BLaER1 treated with 17β-estradiol and CSF1 and Interleukin-3, amounts not matched to agents 10 nM and 100 nM (cell line): ENCODE measurements around the gene RABGEF1.
A peak's percentile ranks its signal among the peaks of the same experiment; 100 is the strongest.
"Not testable (repeated sequence)": the region's sequence is repeated elsewhere in the genome, so short reads cannot be mapped to it uniquely, and the experiment has no call there.

Source experiments
- H3K27ac ChIP-seq, 11 experiments: shearing (Covaris generic); formaldehyde crosslinking; 2 replicates each; pipeline ENCODE4 v1.8.1; 2022
- H3K27me3 ChIP-seq, 11 experiments: shearing (Covaris generic); formaldehyde crosslinking; 2 replicates each; pipeline ENCODE4 v1.8.1; 2022
- H3K36me3 ChIP-seq, 11 experiments: shearing (Covaris generic); formaldehyde crosslinking; 2 replicates each; pipeline ENCODE4 v1.8.1; 2022
- H3K4me1 ChIP-seq, 10 experiments: shearing (Covaris generic); formaldehyde crosslinking; 2 replicates each; pipeline ENCODE4 v1.8.1; 2022
- H3K4me2 ChIP-seq, 11 experiments: shearing (Covaris generic); formaldehyde crosslinking; 2 replicates each; pipeline ENCODE4 v1.8.1; 2022
- H3K4me3 ChIP-seq, 10 experiments: shearing (Covaris generic); formaldehyde crosslinking; 2 replicates each; pipeline ENCODE4 v1.8.1; 2022
- H3K9ac ChIP-seq, 11 experiments: shearing (Covaris generic); formaldehyde crosslinking; 2 replicates each; pipeline ENCODE4 v1.8.1; 2022
- H3K9me3 ChIP-seq, 11 experiments: shearing (Covaris generic); formaldehyde crosslinking; replicated peaks in 1 of 11; 2 replicates each; pipeline ENCODE4 v1.8.1; 2022
- H4K20me1 ChIP-seq, 11 experiments: shearing (Covaris generic); formaldehyde crosslinking; 2 replicates each; pipeline ENCODE4 v1.8.1; 2022
- Cebpa-rat ChIP-seq, 11 experiments: shearing (Covaris generic); IDR thresholded peaks; 2 replicates each; pipeline ENCODE4 v1.8.1; 2022

The RABGEF1 gene

DNA sequence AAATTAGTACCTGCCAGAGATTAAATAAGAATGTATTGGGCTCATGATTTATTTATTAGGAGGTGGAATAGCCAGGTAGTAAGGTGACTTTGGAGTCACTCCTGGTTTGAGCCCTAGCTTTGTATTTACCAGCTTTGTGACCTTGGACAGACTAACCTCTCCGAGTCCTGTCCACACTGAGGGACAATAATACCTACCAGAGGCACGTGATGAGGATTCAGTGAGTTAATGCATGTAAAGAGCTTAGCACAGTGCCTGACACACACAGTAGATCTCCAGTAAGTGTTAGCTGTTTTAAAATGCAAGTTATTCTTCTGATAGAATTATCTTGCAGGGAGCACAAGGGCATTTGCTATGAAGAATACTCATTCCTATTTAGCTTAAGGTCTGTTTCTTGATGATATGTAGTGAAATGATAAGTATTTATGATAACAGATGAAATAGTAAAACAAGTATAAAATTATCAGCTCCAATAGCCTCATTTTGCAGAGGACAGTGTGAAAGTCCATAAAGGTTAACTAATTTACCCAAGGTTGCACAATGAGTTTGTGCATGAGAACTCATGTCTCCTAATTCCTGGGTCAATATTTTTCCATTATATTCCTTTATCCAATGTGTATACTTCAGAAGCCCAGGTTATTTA is 36.4 kb downstream of the RABGEF1 start:
- peaks cover 0 to 69% (median 9%) of the 10 kb centered on the region in 11 experiments; a peak in 12 of 22 replicates for H4K20me1 ChIP-seq
- no peak overlapping the region for H3K4me3 ChIP-seq
- H3K9me3 ChIP-seq: no peaks in the 10 kb centered on the region
- no peak for TF ChIP-seq Cebpa-rat (IDR thresholded peaks at IDR 0.05)
- no peak overlapping the region for H3K27ac ChIP-seq
- no peak overlapping the region for H3K4me2 ChIP-seq
- H3K9ac ChIP-seq: no peak overlapping the region
- peaks cover 90 to 100% (median 99%) of the 10 kb centered on the region in 11 experiments for H3K36me3 ChIP-seq
- peaks cover 0 to 15% (median 2%) of the 10 kb centered on the region in 10 experiments; a peak in 8 of 20 replicates for H3K4me1 ChIP-seq
- H3K27me3 ChIP-seq: no peaks in the 10 kb centered on the region

DNA sequence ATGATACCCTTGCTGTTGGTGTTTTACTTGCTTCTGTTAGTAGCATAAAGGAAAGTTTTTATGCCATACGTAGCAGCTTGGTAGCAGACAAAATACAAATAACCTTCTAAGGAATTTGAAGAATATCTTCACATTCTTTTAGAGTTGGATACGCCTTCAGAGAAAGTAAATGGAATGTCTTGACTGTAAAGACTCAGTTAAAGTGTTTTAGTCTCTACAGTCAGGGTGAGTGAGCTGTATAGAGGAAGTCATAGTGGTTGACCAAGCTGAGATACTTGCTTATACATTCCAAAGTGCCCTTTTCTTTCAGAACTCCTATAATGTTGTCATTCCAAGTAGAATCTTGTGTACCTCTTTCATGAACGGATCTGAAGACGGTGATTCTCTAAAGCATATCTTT is 37.7 kb downstream of the RABGEF1 start:
- Histone ChIP-seq H3K36me3 (peaks cover 88 to 100% (median 96%) of the 10 kb centered on the region in 11 experiments), H3K4me2 (no peak overlapping the region), H3K27ac (no peak overlapping the region), H3K27me3 (no peaks in the 10 kb centered on the region), H3K9me3 (no peaks in the 10 kb centered on the region), H3K9ac (no peak overlapping the region), H4K20me1 (peaks cover 0 to 57% (median 9%) of the 10 kb centered on the region in 11 experiments; a peak in 10 of 22 replicates), H3K4me1 (peaks cover 0 to 15% (median 2%) of the 10 kb centered on the region in 10 experiments; a peak in 8 of 20 replicates), H3K4me3 (no peak overlapping the region)
- TF ChIP-seq Cebpa-rat (IDR thresholded peaks at IDR 0.05): no peak

DNA sequence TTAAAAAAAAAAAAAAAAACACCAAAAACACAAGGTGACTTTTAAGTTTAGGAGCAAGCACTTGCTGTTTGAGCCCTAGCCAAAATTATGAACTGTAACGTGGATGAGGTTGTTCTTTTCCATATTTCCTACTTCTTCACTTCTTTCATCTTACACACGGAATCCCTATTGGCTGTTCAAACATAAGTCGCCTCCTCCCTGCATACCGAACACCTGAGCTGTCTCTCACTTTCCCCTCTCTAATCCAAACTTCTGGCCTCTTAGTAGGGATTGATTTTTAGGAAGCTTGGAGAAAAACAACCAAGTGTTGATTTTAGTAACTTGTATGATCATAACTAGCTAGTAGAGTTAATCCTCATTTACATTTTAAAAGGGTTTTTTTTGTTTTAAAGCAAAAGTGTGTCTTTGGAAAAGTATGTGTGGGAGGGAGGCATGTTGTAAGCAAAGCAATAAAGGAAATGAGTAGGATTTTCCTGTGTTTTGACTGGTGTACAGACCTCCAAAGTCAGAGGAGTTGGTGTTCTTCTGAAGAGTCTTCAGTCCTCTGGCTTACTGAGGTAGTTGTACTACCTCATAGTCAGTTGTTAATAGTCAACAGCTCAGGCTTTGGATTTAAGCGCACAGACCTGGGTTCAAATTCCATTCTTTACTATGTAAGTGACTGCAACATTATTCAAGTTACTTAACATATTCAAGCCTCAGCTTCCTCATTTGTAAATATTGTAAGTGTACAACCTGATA is 39.3 kb downstream of the RABGEF1 start:
- no peak overlapping the region for H3K27ac ChIP-seq
- H3K4me3 ChIP-seq: no peak overlapping the region

DNA sequence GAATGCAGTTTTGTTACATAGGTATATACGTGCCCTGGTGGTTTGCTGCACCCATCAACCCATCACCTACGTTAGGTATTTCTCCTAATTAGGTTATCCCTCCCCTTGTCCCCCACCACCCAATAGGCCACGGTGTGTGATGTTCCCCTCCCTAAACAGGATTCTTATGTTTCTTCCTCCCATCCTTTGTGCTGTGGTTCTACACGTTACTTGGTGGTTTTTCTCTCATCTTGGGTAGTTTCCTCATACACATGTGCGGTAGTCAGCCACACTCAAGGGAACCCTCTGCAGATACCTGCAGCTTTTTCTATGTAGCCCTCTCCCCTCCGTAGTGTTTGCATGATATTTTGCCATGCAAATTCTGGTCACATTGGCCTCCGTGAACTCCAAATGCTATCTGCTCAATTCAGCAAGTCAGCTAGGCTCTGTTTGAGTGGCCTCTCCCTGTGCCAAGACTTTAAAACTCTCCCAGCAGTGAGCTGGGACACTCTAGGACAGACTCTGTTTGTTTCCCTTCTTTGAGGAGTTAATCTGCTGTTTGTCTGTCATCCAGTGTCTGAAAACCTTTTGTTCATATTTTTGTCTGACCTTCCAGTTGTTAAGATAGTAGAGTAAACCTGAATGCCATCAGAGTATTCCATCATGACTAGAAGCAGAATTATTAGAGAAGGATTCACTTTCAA is 41.0 kb downstream of the RABGEF1 start:
- Histone ChIP-seq H3K9me3 (no peaks in the 10 kb centered on the region), H3K4me2 (no peak overlapping the region), H3K27ac (no peak overlapping the region), H3K4me1 (peaks cover 0 to 32% (median 2%) of the 10 kb centered on the region in 10 experiments; a peak in 8 of 20 replicates), H3K4me3 (no peak overlapping the region), H3K36me3 (peaks cover 82 to 100% (median 88%) of the 10 kb centered on the region in 11 experiments), H3K27me3 (no peaks in the 10 kb centered on the region), H3K9ac (no peak overlapping the region), H4K20me1 (peaks cover 0 to 43% (median 9%) of the 10 kb centered on the region in 11 experiments; a peak in 10 of 22 replicates)
- no peak for TF ChIP-seq Cebpa-rat (IDR thresholded peaks at IDR 0.05)

More for the DNA sequence above, 39.3 kb downstream of the RABGEF1 start:
- Histone ChIP-seq H3K27me3 (no peaks in the 10 kb centered on the region), H4K20me1 (peaks cover 0 to 44% (median 9%) of the 10 kb centered on the region in 11 experiments; a peak in 10 of 22 replicates), H3K4me1 (peaks cover 0 to 27% (median 2%) of the 10 kb centered on the region in 10 experiments; a peak in 8 of 20 replicates), H3K36me3 (peaks cover 81 to 100% (median 88%) of the 10 kb centered on the region in 11 experiments), H3K9me3 (no peaks in the 10 kb centered on the region), H3K4me2 (peak overlapping the region in 4 of 11 experiments; percentile 9 to 31 (median 21); a peak in 6 of 22 replicates), H3K9ac (no peak overlapping the region)
- no peak for TF ChIP-seq Cebpa-rat (IDR thresholded peaks at IDR 0.05)

DNA sequence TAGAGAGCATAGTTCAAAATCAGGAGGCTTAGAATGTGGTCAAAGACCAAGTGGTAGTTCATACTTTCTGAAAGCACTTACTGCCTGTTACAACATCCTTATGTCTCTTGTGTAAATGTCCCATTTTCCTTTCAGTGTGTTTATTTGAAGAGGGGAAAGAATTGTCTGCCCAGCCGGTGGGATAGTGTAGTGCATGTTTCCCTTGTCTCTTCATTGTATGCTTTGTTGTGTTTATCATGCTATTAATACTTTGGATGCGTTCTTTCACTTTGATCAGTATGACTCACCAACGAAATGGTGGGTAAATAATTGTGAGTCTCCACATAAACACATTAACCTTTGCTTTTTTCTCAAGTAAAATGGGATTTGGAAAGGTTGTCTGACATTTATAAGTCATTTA is 42.3 kb downstream of the RABGEF1 start:
- not testable (repeated sequence) for H3K27me3 ChIP-seq, H3K4me3 ChIP-seq, H3K9me3 ChIP-seq, H3K4me2 ChIP-seq, H3K9ac ChIP-seq, H3K27ac ChIP-seq
- Histone ChIP-seq H4K20me1 (peaks cover 0 to 37% (median 7%) of the 10 kb centered on the region in 11 experiments; a peak in 10 of 22 replicates), H3K4me1 (peaks cover 0 to 32% (median 2%) of the 10 kb centered on the region in 10 experiments; a peak in 8 of 20 replicates), H3K36me3 (peaks cover 82 to 100% (median 88%) of the 10 kb centered on the region in 11 experiments)

DNA sequence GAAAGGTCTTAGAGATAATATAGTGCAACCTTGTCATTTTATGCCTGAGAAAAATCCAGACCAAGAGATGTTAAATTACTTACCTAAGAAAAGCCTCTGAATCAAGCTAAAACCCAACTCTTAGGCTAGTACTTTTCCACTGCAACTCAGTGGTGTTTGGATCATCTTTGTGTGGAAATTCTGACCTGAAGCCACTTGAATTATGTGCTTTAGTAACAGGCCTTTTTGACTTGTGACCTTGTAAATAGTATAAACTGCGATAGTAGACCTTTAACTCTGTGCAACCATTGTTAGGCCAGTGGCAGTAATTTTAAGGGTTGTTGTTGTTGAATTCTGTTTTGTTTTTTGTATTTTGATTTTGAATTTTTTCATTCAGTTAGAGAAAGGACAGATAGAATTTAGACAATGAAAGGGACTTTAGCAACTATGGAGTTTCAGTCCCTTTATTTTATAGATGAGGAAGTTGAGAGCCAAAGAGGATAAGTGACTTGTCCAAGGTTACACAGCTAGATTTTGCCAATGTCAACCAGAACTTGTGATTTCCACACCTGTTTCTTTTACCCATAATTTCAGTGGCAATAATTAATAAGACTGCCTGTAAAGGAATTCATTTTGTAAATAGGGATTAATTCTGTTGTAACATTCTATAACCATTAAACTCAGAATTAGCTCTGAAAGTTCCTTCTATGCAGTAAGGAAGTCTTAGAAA is 43.5 kb downstream of the RABGEF1 start:
- H3K36me3 ChIP-seq: peaks cover 82 to 100% (median 88%) of the 10 kb centered on the region in 11 experiments
- H3K4me2 ChIP-seq, H3K4me3 ChIP-seq, H3K9ac ChIP-seq, H3K9me3 ChIP-seq, H3K27me3 ChIP-seq, H3K27ac ChIP-seq: not testable (repeated sequence)
- peaks cover 0 to 29% (median 6%) of the 10 kb centered on the region in 11 experiments; a peak in 9 of 22 replicates for H4K20me1 ChIP-seq
- H3K4me1 ChIP-seq: peaks cover 0 to 32% (median 2%) of the 10 kb centered on the region in 10 experiments; a peak in 8 of 20 replicates

DNA sequence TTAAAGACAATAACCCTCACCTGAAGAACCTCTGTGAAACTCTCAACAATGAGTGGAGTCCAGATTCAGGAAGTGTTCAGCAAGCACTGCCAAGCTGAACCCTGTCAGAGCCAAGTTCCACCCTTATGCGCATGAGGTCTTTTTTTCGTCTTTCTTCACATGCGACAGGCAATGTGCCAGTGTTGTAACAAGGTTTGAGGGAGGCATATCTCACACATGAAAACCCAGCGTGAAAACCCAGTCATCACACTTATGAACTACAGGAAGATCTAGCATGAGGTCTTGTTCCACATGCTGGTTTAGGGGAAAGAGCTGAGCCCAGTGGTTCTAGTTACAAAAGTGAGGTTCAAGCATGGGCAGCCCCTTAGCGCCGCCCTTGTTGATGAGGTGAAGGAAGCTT is 49.7 kb downstream of the RABGEF1 start:
- Histone ChIP-seq H4K20me1 (peaks cover 0 to 3% (median 0%) of the 10 kb centered on the region in 11 experiments; a peak in 1 of 22 replicates), H3K27ac (no peak overlapping the region), H3K4me2 (no peak overlapping the region), H3K9me3 (no peaks in the 10 kb centered on the region), H3K27me3 (no peaks in the 10 kb centered on the region), H3K9ac (no peak overlapping the region), H3K4me1 (peaks cover 0 to 1% (median 0%) of the 10 kb centered on the region in 10 experiments; a peak in 2 of 20 replicates), H3K4me3 (no peak overlapping the region), H3K36me3 (peaks cover 81 to 100% (median 98%) of the 10 kb centered on the region in 11 experiments)
- TF ChIP-seq Cebpa-rat (IDR thresholded peaks at IDR 0.05): no peak

DNA sequence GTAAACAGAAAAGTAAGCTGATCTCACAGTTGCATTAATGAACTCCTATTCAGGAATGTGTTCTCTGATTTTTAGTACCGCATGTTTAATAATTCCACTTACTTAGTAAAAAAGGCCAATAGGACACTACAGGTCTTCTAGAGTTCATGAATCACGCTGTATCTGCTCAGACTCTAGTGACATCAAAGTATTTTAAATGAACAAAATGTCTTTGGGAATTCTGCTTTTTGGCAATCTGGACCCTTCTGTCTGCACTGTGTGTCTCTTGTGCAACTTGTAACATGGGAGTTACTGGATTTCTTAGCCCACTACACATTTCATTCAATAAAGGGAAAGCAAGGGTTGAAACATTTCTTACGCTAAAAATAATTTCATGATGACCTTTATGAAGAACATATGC is 50.2 kb downstream of the RABGEF1 start:
- Histone ChIP-seq H3K27ac (no peak overlapping the region), H3K4me2 (no peak overlapping the region), H3K9me3 (no peaks in the 10 kb centered on the region), H3K4me3 (no peak overlapping the region), H3K36me3 (peaks cover 81 to 100% (median 98%) of the 10 kb centered on the region in 11 experiments), H3K9ac (no peak overlapping the region), H3K4me1 (no peaks in the 10 kb centered on the region), H3K27me3 (no peaks in the 10 kb centered on the region), H4K20me1 (peaks cover 0 to 3% (median 0%) of the 10 kb centered on the region in 11 experiments; a peak in 1 of 22 replicates)
- TF ChIP-seq Cebpa-rat (IDR thresholded peaks at IDR 0.05): no peak
